Glomerular visceral epithelial cell (primary cell): ENCODE data around the gene GARIN5A.

Source experiments
- DNase-seq: peaks from one replicate; pipeline ENCODE4 v3.0.0-alpha.2; 2016; ENCODE audit errors: extremely low spot score

GARIN5A gene

GRCh38 chr19:50476224-50476906 lies at the start of gene GARIN5A, which contains the start of gene EMC10:
Gene GARIN5A, minus strand, starts transcription at chr19:50476848. Its CDS starts 460 bp downstream, at chr19:50476388.
Gene EMC10, plus strand, starts transcription at chr19:50476507. Its CDS starts 38 bp downstream, at chr19:50476545.
- peak; percentile 95 for DNase-seq

GRCh38 chr19:50522881-50523280 lies 46.2 kb upstream of the GARIN5A start:
- no peak for DNase-seq

- no peak for DNase-seq
Measured at GRCh38 chr19:50520822-50521465, 44.3 kb upstream of the GARIN5A start.

GRCh38 chr19:50519006-50519575 lies 42.4 kb upstream of the GARIN5A start:
- DNase-seq, result no peak

- no peak for DNase-seq
Measured at GRCh38 chr19:50518091-50519005, 41.7 kb upstream of the GARIN5A start.

- DNase-seq, result no peak
Measured at GRCh38 chr19:50517704-50518075, 41.0 kb upstream of the GARIN5A start.

- DNase-seq, result no peak
Measured at GRCh38 chr19:50516964-50517703, 40.5 kb upstream of the GARIN5A start.

- DNase-seq, result no peak
Measured at GRCh38 chr19:50516456-50516855, 39.8 kb upstream of the GARIN5A start.

GRCh38 chr19:50515168-50515561 lies 38.5 kb upstream of the GARIN5A start:
- no peak for DNase-seq

GRCh38 chr19:50514346-50515167 lies 37.9 kb upstream of the GARIN5A start:
- DNase-seq, result no peak

- no peak for DNase-seq
Measured at GRCh38 chr19:50513746-50514345, 37.2 kb upstream of the GARIN5A start, which contains the start of gene ASPDH. Gene ASPDH, minus strand, starts transcription at chr19:50513913. Its CDS starts 90 bp downstream, at chr19:50513823.

GRCh38 chr19:50512999-50513745 lies 36.5 kb upstream of the GARIN5A start:
- DNase-seq, result no peak

GRCh38 chr19:50512112-50512998 lies 35.7 kb upstream of the GARIN5A start:
- no peak for DNase-seq

- DNase-seq, result peak; percentile 99
Measured at GRCh38 chr19:50511069-50511822, 34.6 kb upstream of the GARIN5A start, which contains the start of gene JOSD2. Gene JOSD2, minus strand, starts transcription at chr19:50511191. Its CDS starts 760 bp downstream, at chr19:50510431.

GRCh38 chr19:50510700-50511068 lies 34.0 kb upstream of the GARIN5A start:
- no peak for DNase-seq

GRCh38 chr19:50510121-50510670 lies 33.5 kb upstream of the GARIN5A start:
- no peak for DNase-seq

GRCh38 chr19:50509366-50509765 lies 32.7 kb upstream of the GARIN5A start:
- no peak for DNase-seq
